ENCODE results near the gene ADAMTSL1. TPM values are rescaled to one million over a fixed set of nuclear protein-coding genes. Genes with fewer than 3 reads are reported as not detected.

ADAMTSL1 gene
- total RNA-seq, 1 experiment from 2014 or later, result 1.2 TPM

DNA sequence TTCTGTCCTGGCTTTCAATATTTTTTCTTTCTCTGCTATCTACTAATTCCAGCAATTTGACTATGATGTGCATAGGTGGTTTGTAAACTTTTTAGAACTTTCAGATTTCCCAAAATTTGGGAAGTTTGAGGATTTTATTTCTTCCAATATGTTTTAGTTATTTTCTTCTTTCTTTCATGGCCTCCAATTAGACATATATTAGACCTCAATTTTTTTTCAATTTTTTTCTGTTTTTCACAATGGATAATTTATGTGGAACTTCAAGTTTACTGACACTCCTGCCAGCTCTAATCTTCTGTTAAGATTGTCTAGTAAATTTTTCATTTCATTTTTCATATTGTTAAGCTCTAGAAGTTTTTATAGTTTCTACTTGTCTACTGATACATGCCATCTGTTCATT, 395.8 kb downstream of the ADAMTSL1 start:
- TF ChIP-seq, protein P1, sequence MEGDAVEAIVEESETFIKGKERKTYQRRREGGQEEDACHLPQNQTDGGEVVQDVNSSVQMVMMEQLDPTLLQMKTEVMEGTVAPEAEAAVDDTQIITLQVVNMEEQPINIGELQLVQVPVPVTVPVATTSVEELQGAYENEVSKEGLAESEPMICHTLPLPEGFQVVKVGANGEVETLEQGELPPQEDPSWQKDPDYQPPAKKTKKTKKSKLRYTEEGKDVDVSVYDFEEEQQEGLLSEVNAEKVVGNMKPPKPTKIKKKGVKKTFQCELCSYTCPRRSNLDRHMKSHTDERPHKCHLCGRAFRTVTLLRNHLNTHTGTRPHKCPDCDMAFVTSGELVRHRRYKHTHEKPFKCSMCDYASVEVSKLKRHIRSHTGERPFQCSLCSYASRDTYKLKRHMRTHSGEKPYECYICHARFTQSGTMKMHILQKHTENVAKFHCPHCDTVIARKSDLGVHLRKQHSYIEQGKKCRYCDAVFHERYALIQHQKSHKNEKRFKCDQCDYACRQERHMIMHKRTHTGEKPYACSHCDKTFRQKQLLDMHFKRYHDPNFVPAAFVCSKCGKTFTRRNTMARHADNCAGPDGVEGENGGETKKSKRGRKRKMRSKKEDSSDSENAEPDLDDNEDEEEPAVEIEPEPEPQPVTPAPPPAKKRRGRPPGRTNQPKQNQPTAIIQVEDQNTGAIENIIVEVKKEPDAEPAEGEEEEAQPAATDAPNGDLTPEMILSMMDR (conservative IDR thresholded peaks at IDR 0.05), result no peak

More for the DNA sequence above, 395.8 kb downstream of the ADAMTSL1 start:
- H3K4ac ChIP-seq (ENCODE audit: low read depth, low read length), result no peak overlapping the region
- no peak overlapping the region for H3K18ac ChIP-seq (ENCODE audit: insufficient read length, low read depth, low read length)
- no peak for DNase-seq
- no peak overlapping the region for H4K5ac ChIP-seq (ENCODE audit: insufficient read length, low read depth, low read length)
- no peak overlapping the region for H3K9ac ChIP-seq (ENCODE audit: extremely low read depth, insufficient read length, low read length)
- H2BK120ac ChIP-seq (ENCODE audit: low read depth, low read length, poor library complexity, severe bottlenecking), result no peak overlapping the region
- Mint-ChIP-seq H3K36me3 (ENCODE audit: insufficient read depth in 1 of 3, low read depth in 3 of 3) (no peaks in the 10 kb centered on the region), H3K9me3 (peaks cover 0 to 5% of the 10 kb centered on the region in 2 experiments; a peak in 2 of 5 replicates), H3K27me3 (ENCODE audit: low read depth) (no peaks in the 10 kb centered on the region), H3K4me3 (no peak overlapping the region), H3K4me1 (no peaks in the 10 kb centered on the region), H3K27ac (no peak overlapping the region)
- no peak overlapping the region for H2BK12ac ChIP-seq (ENCODE audit: insufficient read length, low read depth, low read length)
- no peak overlapping the region for H3K23ac ChIP-seq (ENCODE audit: insufficient read length, low read depth, low read length)
- H3K27ac ChIP-seq (ENCODE audit: insufficient read length, low read depth, low read length), result no peak overlapping the region
- no peak overlapping the region for H2BK15ac ChIP-seq (ENCODE audit: low read depth, low read length)
- H2BK5ac ChIP-seq (ENCODE audit: insufficient read length, low read length), result no peak overlapping the region
- H4K91ac ChIP-seq (ENCODE audit: insufficient read length, low read depth, low read length), result no peak overlapping the region
- no peaks in the 10 kb centered on the region for H3K79me1 ChIP-seq (ENCODE audit: insufficient read depth, low read depth, low read length, poor library complexity, severe bottlenecking)
- H2BK20ac ChIP-seq (ENCODE audit: low read depth, low read length, poor library complexity, severe bottlenecking), result no peak overlapping the region
- no peak overlapping the region for H3K14ac ChIP-seq (ENCODE audit: insufficient read depth, low read length)
- H3K79me2 ChIP-seq (ENCODE audit: insufficient read depth, low read length), result no peaks in the 10 kb centered on the region
- no peak overlapping the region for H3K4me2 ChIP-seq (ENCODE audit: insufficient read depth, insufficient read length, low read length)
- no peaks in the 10 kb centered on the region for H4K20me1 ChIP-seq (ENCODE audit: control insufficient read depth, insufficient read depth, insufficient read length)
- H3K4me1 ChIP-seq (ENCODE audit: insufficient read depth, low read length), result no peaks in the 10 kb centered on the region
- no peak overlapping the region for H4K8ac ChIP-seq (replicated peaks; ENCODE audit: insufficient read length, low read depth, low read length)
- H3T11ph ChIP-seq (ENCODE audit: low read length), result no peak overlapping the region
- no peaks in the 10 kb centered on the region for H3K27me3 ChIP-seq (ENCODE audit: insufficient read depth, low read length)
- H3K56ac ChIP-seq (ENCODE audit: insufficient read length, low read depth, low read length), result no peak overlapping the region
- no peak overlapping the region for H2AK5ac ChIP-seq (ENCODE audit: insufficient read length, low read length)
- H3K9me3 ChIP-seq (ENCODE audit: control insufficient read depth, low read depth, low read length), result no peaks in the 10 kb centered on the region
- no peak overlapping the region for H2AFZ ChIP-seq (ENCODE audit: low read length)
- no peaks in the 10 kb centered on the region for H3K23me2 ChIP-seq (ENCODE audit: insufficient read length, low read depth, low read length, poor library complexity, severe bottlenecking)

All from H9 (cell line).